GM12801 (cell line): ENCODE data around the gene MCTP1.

ENCODE experiments used
- CTCF ChIP-seq: IDR thresholded peaks from one replicate; pipeline ENCODE4 v1.5.1; 2011; ENCODE audit warnings: control low read depth; ENCODE audit not compliant: insufficient read length; ENCODE audit errors: extremely low read depth

MCTP1 gene

GRCh38 chr5:95217881-95218280 is 67.0 kb downstream of the MCTP1 start:
- TF ChIP-seq CTCF = no peak

GRCh38 chr5:95217351-95217750 is 67.5 kb downstream of the MCTP1 start:
- no peak for TF ChIP-seq CTCF

- TF ChIP-seq CTCF = no peak
These were observed 68.5 kb downstream of the MCTP1 start for GRCh38 chr5:95216136-95216955.

GRCh38 chr5:95194856-95195255 is 90.0 kb downstream of the MCTP1 start:
- no peak for TF ChIP-seq CTCF

- no peak for TF ChIP-seq CTCF
These were observed 93.6 kb downstream of the MCTP1 start for GRCh38 chr5:95191330-95191729.

GRCh38 chr5:95184924-95185323 is 100.0 kb downstream of the MCTP1 start:
- no peak for TF ChIP-seq CTCF

GRCh38 chr5:95181644-95182043 is 103.2 kb downstream of the MCTP1 start:
- no peak for TF ChIP-seq CTCF
